GM18873 (cell line): Measurements from ENCODE around the gene TCOF1.

Source experiments
- ATAC-seq: cut with Tn5 transposase; IDR thresholded peaks from one replicate; pipeline ENCODE4 v1.9.1; 2021; ENCODE audit warnings: mild to moderate bottlenecking, moderate library complexity, moderate number of reproducible peaks; ENCODE audit not compliant: unreplicated experiment, low FRiP score

The TCOF1 gene

DNA sequence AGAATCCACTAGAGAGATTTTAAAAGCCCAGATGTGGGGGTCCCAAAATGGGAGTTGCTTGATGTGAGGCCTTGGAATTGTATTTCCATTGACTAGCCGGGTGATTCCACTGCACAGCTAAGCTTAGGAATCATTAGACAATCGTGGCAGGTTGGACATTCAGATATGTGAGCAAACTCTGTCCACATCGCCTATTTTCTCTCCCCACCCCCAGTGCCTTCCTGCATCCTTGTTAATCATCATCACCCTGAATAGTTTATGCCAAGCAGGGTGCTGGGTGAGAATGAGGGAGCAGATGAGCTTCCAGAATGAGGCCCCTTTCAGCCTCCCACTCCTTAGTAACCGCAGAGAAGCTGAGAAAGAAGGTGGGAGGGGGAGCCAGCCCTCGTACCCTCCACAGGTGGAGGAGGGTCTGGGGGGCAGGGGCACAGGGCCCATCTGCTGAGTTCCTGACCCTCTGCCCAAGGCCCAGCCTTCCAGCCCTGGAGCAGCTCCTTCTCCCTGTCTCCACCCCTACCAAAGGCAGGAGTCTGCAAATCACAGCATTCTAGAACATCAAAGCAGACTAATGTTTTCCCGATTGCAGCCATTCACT, 7.7 kb upstream of the TCOF1 start:
- ATAC-seq, result no peak

DNA sequence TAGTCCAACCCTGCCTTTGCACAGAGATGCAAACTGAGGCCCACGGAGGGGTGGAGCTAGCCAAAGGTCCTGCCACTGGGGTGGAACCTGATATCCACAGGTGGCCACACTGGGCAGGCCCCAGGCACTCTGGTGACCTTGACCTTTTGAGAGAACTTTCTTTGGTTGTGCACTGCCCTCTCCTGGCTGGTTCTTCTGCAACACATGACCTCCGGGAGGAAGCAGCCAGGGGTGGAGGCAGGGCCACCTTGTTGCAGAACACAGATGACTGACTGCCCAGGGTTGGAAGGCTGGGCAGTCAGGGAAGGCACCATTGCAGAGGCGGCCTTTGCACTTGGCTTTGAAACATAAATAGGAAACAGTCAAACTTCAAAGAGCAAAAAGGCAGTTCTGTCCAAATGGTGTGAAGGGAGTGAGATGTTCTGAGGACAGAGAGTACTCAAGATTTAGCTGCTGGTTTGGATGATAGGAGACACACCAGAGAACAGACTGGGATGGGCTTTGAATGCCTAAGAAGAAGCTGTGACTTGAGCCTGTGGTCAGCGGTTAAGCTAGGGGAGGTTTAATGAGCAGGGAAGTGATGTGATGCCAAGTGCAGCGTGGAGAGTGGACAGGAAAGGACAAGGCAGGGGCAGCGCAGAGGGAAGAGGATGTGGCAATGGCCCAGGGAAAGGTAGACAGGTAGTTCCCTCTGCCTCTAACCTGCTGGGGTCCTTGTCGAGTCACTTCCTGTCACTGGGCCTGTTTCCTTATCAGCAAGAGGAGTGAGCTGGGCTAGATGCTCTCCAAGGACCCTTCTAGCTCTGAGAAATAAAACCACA, 6.8 kb upstream of the TCOF1 start:
- ATAC-seq, result peak; percentile 77

GRCh38 chr5:150352244-150353031, 5.1 kb upstream of the TCOF1 start:
- ATAC-seq, result no peak

GRCh38 chr5:150353032-150353675, 4.3 kb upstream of the TCOF1 start:
- ATAC-seq, result no peak

DNA sequence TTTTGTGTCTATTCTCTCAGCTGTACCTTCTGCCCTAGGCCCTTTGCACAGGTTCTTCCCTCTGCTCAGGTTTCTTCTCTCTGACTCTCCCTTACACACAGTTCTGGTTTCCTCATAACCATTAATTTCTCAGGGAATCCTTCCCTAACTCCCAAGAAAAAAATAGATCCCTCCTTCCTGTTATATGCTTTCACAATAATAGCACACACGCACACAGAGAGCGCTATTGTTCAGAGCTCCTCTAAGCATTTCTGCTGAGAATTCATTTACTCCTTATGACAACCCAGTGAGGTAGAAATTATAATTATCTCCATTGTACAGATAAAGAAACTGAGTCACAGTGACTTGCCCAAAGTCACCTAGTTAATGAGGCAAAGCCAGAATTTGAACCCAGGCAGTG, 1.7 kb upstream of the TCOF1 start:
- no peak for ATAC-seq

DNA sequence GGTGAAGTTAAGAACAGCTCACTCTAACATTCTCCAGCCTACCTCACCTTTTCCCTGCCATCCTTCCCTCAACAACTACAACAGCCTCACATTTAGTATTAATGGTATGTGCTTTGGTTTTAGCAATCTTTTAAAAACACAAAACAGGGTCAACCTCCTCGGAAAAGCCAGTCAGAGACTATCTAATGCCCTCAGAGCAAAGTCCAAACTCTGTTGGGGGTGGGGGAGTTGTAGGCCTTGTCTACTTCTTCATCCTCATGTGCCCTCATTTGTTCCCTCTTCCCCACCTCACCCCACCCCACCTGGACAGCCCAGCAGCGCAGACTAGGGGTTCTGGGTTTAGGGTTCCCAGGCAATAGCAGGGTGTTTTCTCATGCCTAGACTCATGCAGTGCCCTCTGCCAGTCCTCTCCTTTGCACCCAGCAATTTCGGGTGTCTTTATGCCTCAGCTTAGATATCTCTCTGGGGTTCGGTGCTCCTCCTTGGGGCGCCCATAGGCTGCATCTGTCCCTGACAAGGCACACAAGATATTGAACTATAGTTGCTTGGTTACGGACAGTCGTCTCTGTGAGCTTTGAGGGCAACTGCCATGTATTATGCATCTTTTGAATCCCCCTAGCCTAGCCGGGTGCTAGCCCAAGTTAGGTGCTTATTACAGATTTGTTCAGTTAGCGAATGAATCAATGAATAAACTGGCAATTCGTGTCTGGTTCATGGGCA, 762 bp upstream of the TCOF1 start:
- no peak for ATAC-seq

DNA sequence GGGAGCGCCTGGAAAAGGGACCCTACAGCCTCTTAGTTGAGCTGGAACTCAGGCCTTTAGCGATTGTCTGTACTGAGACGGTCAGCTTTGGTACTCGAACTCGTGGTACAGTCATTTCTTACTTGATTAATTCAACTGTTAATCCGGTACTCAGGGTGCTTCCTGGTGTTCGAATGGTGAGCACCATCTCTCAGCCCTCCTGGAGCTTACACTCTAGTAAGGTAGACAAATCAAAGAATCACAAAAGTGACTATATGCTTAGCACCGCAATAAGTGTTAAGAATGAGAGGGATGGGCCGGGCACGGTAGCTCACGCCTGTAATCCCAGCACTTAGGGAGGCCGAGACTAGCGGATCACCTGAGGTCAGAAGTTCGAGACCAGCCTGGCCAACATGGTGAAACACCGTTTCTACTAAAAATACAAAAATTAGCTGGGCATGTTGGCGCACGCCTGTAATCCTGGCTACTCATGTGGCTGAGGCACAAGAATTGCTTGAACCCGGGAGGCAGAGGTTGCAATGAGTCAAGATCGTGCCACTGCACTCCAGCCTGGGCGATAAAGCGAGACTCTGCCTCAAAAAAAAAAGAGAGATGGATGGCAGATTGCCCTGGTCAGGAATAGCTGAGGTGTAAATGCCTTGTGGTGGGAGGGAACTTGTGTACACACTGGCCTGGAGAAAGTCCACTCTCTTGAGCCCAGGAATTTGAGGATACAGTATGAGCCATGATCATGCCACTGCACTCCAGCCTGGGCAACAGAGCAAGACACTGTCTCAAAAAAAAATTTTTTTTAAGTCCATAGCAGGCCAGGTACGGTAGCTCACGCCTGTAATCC, 981 bp downstream of the TCOF1 start:
- ATAC-seq, result no peak

- ATAC-seq, result peak; percentile 34
Observed at GRCh38 chr5:150361301-150361700, 3.8 kb downstream of the TCOF1 start.

DNA sequence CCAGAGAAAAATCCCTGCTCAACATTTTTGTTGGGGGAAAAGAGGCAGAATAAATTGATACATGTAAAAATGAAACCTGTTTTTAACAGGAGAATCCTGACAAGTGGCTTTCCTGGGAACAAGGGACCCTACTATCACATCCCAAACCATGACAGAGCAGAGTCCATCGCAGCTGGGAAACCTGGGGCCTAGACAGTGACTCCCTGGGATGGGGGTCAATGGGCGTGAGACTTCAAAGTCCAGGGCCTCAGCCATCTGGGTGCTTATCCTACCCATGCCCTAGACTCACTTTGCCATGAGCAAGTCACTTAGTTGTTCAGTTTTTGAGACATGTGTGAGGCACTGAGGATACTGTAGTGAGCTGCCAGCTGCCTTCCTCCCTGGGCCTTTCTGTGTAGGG, 5.7 kb downstream of the TCOF1 start:
- no peak for ATAC-seq

GRCh38 chr5:150364004-150364403, 6.5 kb downstream of the TCOF1 start:
- ATAC-seq, result no peak

DNA sequence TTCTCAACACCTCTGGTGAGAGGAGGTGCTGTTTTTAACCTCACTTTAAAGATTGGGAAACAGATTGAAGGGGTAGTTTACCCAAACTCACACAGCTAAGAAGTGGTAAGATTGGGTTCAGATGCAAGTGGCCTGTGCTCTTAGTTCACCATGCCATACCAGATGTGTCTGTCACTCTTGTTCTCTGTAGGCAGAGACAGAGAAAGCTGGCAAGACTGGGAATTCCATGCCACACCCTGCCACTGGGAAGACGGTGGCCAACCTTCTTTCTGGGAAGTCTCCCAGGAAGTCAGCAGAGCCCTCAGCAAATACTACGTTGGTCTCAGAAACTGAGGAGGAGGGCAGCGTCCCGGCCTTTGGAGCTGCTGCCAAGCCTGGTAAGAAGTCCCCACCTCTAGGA, 11.0 kb downstream of the TCOF1 start:
- ATAC-seq, result no peak

GRCh38 chr5:150372639-150373038, 15.1 kb downstream of the TCOF1 start:
- ATAC-seq, result no peak

GRCh38 chr5:150374651-150375050, 17.2 kb downstream of the TCOF1 start:
- no peak for ATAC-seq

DNA sequence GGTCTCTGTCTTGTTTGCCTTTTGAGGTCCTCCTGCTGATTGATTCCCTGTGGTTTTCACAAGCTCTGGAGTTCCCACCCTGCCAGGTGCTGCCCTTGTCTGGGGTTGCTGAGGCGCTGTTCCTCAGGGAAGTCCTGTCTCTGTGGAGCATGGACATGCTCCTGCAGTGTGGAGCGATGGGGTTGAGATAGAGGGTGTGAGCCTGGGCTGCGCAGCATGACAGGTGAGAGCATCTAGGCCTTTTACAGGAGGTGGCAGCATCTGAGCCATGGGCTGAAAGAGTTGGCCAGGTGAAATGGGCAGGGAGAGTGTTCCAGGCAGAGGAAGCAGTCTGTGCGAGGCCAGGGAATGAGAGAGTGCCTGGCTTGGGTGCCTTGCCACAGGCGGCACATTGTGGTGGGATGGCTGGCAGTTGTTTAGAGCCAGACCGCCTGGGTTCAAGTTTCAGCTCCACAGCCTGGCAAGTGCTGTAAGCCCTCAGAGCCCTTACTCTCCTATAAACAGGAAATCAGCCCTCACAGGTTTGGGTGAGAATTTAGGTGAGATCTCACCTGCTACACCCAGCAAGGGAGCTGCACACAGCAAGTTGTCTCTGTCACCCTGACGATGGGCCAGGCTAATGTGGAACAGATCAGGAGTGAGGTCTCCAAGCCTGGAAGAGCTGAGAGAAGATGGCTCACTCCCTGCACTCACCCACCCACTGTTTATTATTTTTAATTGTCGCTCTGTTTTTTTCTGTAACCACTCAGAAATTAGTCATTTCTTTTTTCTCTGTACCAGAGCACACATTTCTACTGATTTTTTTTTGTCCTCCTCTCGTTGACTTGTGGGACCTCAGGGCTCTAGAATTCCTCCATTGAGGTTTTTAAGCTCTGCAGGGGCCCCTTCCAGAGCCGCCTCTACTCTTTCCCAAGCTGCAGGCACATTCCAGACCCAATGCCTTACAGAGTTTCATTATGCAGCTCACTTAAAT, 19.6 kb downstream of the TCOF1 start:
- ATAC-seq, result no peak

GRCh38 chr5:150377964-150378694, 20.6 kb downstream of the TCOF1 start:
- ATAC-seq, result no peak

- ATAC-seq, result no peak
Observed at GRCh38 chr5:150384701-150385100, 27.2 kb downstream of the TCOF1 start.

DNA sequence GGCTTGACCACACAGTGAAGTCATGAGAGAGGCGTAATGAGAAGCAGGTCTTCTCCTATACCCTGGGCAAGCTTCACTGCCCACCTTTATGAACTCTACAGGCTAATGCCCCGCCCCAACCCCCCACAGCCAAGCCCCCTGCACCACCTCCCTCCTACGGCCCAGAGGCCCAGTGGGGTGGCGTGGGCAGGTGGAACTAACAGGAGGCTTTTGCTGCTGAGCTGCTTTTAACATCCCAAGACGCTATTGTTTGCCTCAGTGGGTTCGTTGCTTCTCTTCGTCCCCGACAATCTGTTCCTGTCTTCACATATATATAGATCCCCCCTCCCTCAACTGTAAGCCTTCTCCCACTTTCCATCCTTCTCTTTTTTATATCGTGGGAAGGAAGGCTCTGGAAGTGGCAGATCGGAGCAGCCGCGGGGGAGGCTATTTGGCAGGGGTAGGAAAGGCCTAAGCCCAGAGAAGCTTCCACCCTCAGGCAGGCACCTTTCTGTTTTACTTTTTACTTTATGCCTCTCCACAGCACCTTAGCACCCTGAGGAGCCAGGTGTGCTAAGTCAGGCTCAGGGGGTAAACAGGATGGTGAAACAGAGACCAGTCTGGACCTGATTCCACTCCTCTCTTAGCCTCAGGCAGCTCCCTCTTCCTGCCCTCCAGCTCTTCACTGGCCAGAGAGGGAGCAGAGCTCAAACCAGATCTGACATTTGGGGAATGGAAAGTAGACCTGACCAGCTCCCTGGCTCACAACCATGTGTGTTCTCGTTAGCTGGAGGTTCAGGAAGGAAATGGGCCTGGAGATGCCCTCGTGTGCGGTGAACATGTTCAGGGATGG, 28.7 kb downstream of the TCOF1 start:
- no peak for ATAC-seq
